ENCODE results near the gene APBB1. TPM values are rescaled to one million over a fixed set of nuclear protein-coding genes. Genes with fewer than 3 reads are reported as not detected.

APBB1 gene
- total and polyA plus RNA-seq, 10 of the 15 experiments (the other 5 are each of a cell fraction or from before 2014, with no cell fraction given): 0.31 to 10.6 (median 5.4) TPM

DNA sequence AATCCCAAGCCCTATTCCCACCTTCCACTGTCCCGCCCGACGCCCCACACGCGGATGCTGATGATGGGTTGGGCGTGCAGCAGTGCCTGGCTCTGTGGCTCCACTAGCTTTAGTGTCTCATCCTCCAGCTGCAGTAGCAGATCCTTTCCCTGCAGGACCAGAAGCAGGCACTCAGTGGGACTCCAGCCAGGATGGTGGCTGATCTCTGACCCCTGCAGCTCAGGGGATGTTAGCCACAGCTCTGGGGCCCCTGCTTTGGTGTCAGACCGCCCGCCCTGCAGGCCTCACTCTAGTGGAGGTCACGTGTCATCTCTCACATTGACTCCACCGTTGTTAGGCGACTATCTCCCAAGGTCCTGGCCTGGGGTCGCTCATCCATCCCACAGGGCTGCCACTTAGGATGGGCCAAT is 16.8 kb downstream of the APBB1 start:
- 49% methylated on average over 12 of the region's 12 CpGs for WGBS (ENCODE audit: insufficient coverage, insufficient replicate concordance, low lambda C conversion rate, missing lambda C conversion rate)
- H3K79me2 ChIP-seq (ENCODE audit: control insufficient read depth, insufficient read depth, low read length): no peaks in the 10 kb centered on the region
- peak overlapping the region; percentile 69 for H3K4me2 ChIP-seq (ENCODE audit: control insufficient read depth, insufficient read depth)
- FAIRE-seq: no peak
- peak; percentile 71 for ATAC-seq
- H3K4me1 ChIP-seq (ENCODE audit: control insufficient read depth, insufficient read depth, low read length): peaks cover 25% of the 10 kb centered on the region
- peak overlapping the region; percentile 54; the same call in 1 of the 2 replicates for H3K4me3 ChIP-seq
- ChIA-PET RAD21 (ENCODE audit: unreplicated experiment) (interaction anchor here (0.6 to 3.3 kb wide), 7 partner anchors 11 to 355 kb away, joined by 3 to 24 read pairs (median 3); partner anchors contain the start of genes ARFIP2, SMPD1 and TIMM10B), SMC1A (ENCODE audit: uncharacterized antibody, unreplicated experiment) (interaction anchor here (0.9 to 2.7 kb wide), 10 partner anchors 9 to 276 kb away, joined by 3 to 21 read pairs (median 5); partner anchors contain the start of genes APBB1 and SMPD1), POLR2A (interaction anchor here (0.9 to 2.3 kb wide), 4 partner anchors 9 to 79 kb away, joined by 3 to 21 read pairs (median 4); partner anchors contain the start of genes ARFIP2, SMPD1 and TIMM10B), CTCF (interaction anchor here (1.4 to 4.4 kb wide), 6 partner anchors 12 to 150 kb away, joined by 3 to 42 read pairs (median 8); partner anchors contain the start of gene SMPD1)
- no peaks in the 10 kb centered on the region for H4K20me1 ChIP-seq (ENCODE audit: control insufficient read depth, insufficient read depth)
- DNase-seq (ENCODE audit: low read depth, low spot score): no peak
- BruUV-seq (replicated peaks): no TSS peak
- in situ Hi-C loops (cut with MboI) (no loop called here), intact Hi-C loops (cut with micrococcal nuclease; ENCODE audit: unreplicated experiment) (loop anchor here (5.0 kb wide), 1 partner anchor 70 kb away; the partner anchor contains the start of gene TRIM3)
- peak overlapping the region; percentile 33 for H2AFZ ChIP-seq (ENCODE audit: control insufficient read depth, low read depth, low read length)
- no peaks in the 10 kb centered on the region for H3K36me3 ChIP-seq (ENCODE audit: control insufficient read depth in 2 of 2, insufficient read depth in 2 of 2, low read length in 1 of 2)
- peak in 1 of 2 experiments; percentile 62; a peak in 1 of 4 replicates for TF ChIP-seq BHLHE40 (IDR thresholded peaks at IDR 0.05; ENCODE audit: borderline replicate concordance in 1 of 2, low read depth in 2 of 2, low read length in 1 of 2)
- peak; percentile 88 for TF ChIP-seq RAD51 (IDR thresholded peaks at IDR 0.05)
- TF ChIP-seq NKRF (conservative IDR thresholded peaks at IDR 0.05): no peak
- TF ChIP-seq NR2F1 (conservative IDR thresholded peaks at IDR 0.05): peak; percentile 78
- TF ChIP-seq ZNF384 (IDR thresholded peaks at IDR 0.05; ENCODE audit: borderline replicate concordance, low read depth, low read length): no peak
- TF ChIP-seq USF1 (IDR thresholded peaks at IDR 0.05; ENCODE audit: borderline replicate concordance, extremely low read length, insufficient read depth, low read depth, low read length): peak; percentile 80
- no peak overlapping the region; the same call in 1 of the 2 replicates for H3K9ac ChIP-seq (ENCODE audit: control insufficient read depth, insufficient read depth, low read length)
- H3K27ac ChIP-seq (ENCODE audit: control insufficient read depth, insufficient read depth): peak overlapping the region; percentile 16
- no peaks in the 10 kb centered on the region for H3K9me3 ChIP-seq (replicated peaks; ENCODE audit: control insufficient read depth, insufficient read depth, low read length)
- no peaks in the 10 kb centered on the region for H3K27me3 ChIP-seq (replicated peaks in 1 of 2; ENCODE audit: control insufficient read depth in 2 of 2, insufficient read depth in 2 of 2, low read length in 1 of 2)

Measured in GM12878 (cell line).